HCT116 (cell line): ENCODE measurements around the gene PLAGL2. TPM values are rescaled to one million over a fixed set of nuclear protein-coding genes. Genes with fewer than 3 reads are reported as not detected.

Source experiments
- ATAC-seq: fragments of 200-7000 bp; cut with Tn5 transposase; 2 replicates; pipeline ENCODE4 v1.9.1; 2020; ENCODE audit warnings: mild to moderate bottlenecking, moderate library complexity
- BruUV-seq: library from RNA; stranded (reverse); fragments of 400-500 nt; replicated peaks from 2 replicates; lab custom pipeline; 2021; lab: Mats Ljungman, UMichigan
- CTCF ChIA-PET: fragments of 300-600 bp; sonication (Branson Sonifier 250); formaldehyde crosslinking; loops from one replicate; lab custom pipeline; 2021; ENCODE audit warnings: antibody characterized with exemption; lab: Charles Lee
- POLR2A ChIA-PET: fragments of 300-600, 350-600 bp; sonication (Branson Sonifier 250); formaldehyde crosslinking; loops from one replicate; lab custom pipeline; 2021; ENCODE audit warnings: antibody characterized with exemption; lab: Charles Lee
- RAD21 ChIA-PET, 2 experiments: fragments of 300-600 bp; sonication (Branson Sonifier 250); formaldehyde crosslinking; loops; one replicate each; lab custom pipeline; 2023; ENCODE audit warnings: low total read pairs in 2 of 2; ENCODE audit not compliant: uncharacterized antibody in 2 of 2, unreplicated experiment in 2 of 2, low non-redundant PET in 1 of 2; lab: Charles Lee
- DNase-seq: peaks from one replicate; pipeline ENCODE4 v3.0.0-alpha.2; 2010; ENCODE audit warnings: low read depth, low spot score
- H2AFZ ChIP-seq: fragments of 200-600 bp; shearing (Covaris generic), sonication (generic); 2 replicates; pipeline ENCODE4 v1.6.1; 2017; ENCODE audit warnings: low read depth, mixed run types, mixed read lengths, antibody characterized with exemption, low read length; ENCODE audit not compliant: poor library complexity, severe bottlenecking
- H3K27ac ChIP-seq: 2 replicates; pipeline ENCODE4 v1.5.1; 2012; ENCODE audit warnings: low read depth, low read length
- H3K27me3 ChIP-seq: fragments of 200-600 bp; sonication (generic); 2 replicates; pipeline ENCODE4 v1.6.1; 2016; ENCODE audit warnings: mixed run types, low read length, mixed read lengths; ENCODE audit not compliant: insufficient read depth
- H3K36me3 ChIP-seq, 2 experiments: fragments of 200-500 bp in 1 of 2; fragments of 200-600 bp in 1 of 2; sonication (Bioruptor generic) in 1 of 2; sonication (generic) in 1 of 2; 2 replicates each; pipeline versions ENCODE4 v1.5.1 to v1.6.1; 2014 to 2016; ENCODE audit warnings: low read length in 2 of 2, inconsistent platforms in 1 of 2, mixed read lengths in 1 of 2, mixed run types in 1 of 2; ENCODE audit not compliant: insufficient read depth in 2 of 2, control insufficient read depth in 1 of 2
- H3K4me1 ChIP-seq, 2 experiments: fragments of 200-600 bp in 1 of 2; sonication (generic) in 1 of 2; 2 replicates each; pipeline versions ENCODE4 v1.5.1 to v1.6.1; 2012 to 2017; ENCODE audit warnings: low read length in 2 of 2, inconsistent platforms in 1 of 2, mild to moderate bottlenecking in 1 of 2, mixed read lengths in 1 of 2, mixed run types in 1 of 2, moderate library complexity in 1 of 2; ENCODE audit not compliant: insufficient read depth in 2 of 2, control insufficient read depth in 1 of 2
- H3K4me2 ChIP-seq: fragments of 200-600 bp; sonication (generic); 2 replicates; pipeline ENCODE4 v1.6.1; 2017; ENCODE audit warnings: mixed run types, low read length, mixed read lengths
- H3K4me3 ChIP-seq, 2 experiments: fragments of 200-600 bp in 1 of 2; sonication (generic) in 1 of 2; replicated peaks in 1 of 2; 2 replicates each; pipeline ENCODE4 v1.5.1; 2011 to 2016; ENCODE audit warnings: low read length in 2 of 2, control low read depth in 1 of 2, low read depth in 1 of 2, mild to moderate bottlenecking in 1 of 2, mixed read lengths in 1 of 2, mixed run types in 1 of 2
- H3K79me2 ChIP-seq: fragments of 200-600 bp; sonication (generic); 2 replicates; pipeline ENCODE4 v1.6.1; 2017; ENCODE audit warnings: mild to moderate bottlenecking, mixed run types, low read length, moderate library complexity, mixed read lengths; ENCODE audit not compliant: insufficient read depth
- H3K9ac ChIP-seq: fragments of 200-600 bp; sonication (generic); 2 replicates; pipeline ENCODE4 v1.6.1; 2016; ENCODE audit warnings: low read length, mixed read lengths
- H3K9me2 ChIP-seq: fragments of 200-600 bp; sonication (generic), shearing (Covaris generic); 2 replicates; pipeline ENCODE4 v1.6.1; 2017; ENCODE audit warnings: mixed run types, mild to moderate bottlenecking, moderate library complexity; ENCODE audit not compliant: insufficient read depth
- H3K9me3 ChIP-seq, 2 experiments: fragments of 200-500 bp in 1 of 2; fragments of 200-600 bp in 1 of 2; sonication (Bioruptor generic) in 1 of 2; sonication (generic) in 1 of 2; 2 replicates each; pipeline ENCODE4 v1.6.1; 2014 to 2017; ENCODE audit warnings: low read length in 2 of 2, mixed read lengths in 2 of 2, inconsistent platforms in 1 of 2, low read depth in 1 of 2, mild to moderate bottlenecking in 1 of 2, mixed run types in 1 of 2, moderate library complexity in 1 of 2; ENCODE audit not compliant: control insufficient read depth in 1 of 2, insufficient read depth in 1 of 2
- H4K20me1 ChIP-seq: fragments of 200-600 bp; sonication (generic), shearing (Covaris generic); 2 replicates; pipeline ENCODE4 v1.6.1; 2017; ENCODE audit warnings: mixed run types, mild to moderate bottlenecking, moderate library complexity; ENCODE audit not compliant: insufficient read depth
- CBX3 ChIP-seq: IDR thresholded peaks from 2 replicates; pipeline ENCODE4 v1.6.1; 2012; ENCODE audit warnings: low read depth
- CEBPB ChIP-seq: IDR thresholded peaks from 2 replicates; pipeline ENCODE4 v1.6.1; 2012; ENCODE audit warnings: low read depth
- EZH2phosphoT487 ChIP-seq: fragments of 200-600 bp; IDR thresholded peaks from 2 replicates; pipeline ENCODE4 v1.6.1; 2018; ENCODE audit warnings: antibody characterized with exemption, borderline replicate concordance
- FOSL1 ChIP-seq: IDR thresholded peaks from 2 replicates; pipeline ENCODE4 v1.6.1; 2012; ENCODE audit warnings: low read depth
- POLR2A ChIP-seq: IDR thresholded peaks from 2 replicates; pipeline ENCODE4 v1.7.0; 2011; ENCODE audit warnings: borderline replicate concordance; ENCODE audit not compliant: insufficient read depth, insufficient read length; ENCODE audit errors: extremely low read depth
- SIN3A ChIP-seq: IDR thresholded peaks from 2 replicates; pipeline ENCODE4 v1.6.1; 2012; ENCODE audit warnings: low read depth
- SRF ChIP-seq: IDR thresholded peaks from 2 replicates; pipeline ENCODE4 v1.6.1; 2012; ENCODE audit warnings: low read depth
- YY1 ChIP-seq: IDR thresholded peaks from 2 replicates; pipeline ENCODE4 v1.6.1; 2011; ENCODE audit warnings: low read length, low read depth, moderate library complexity, mild to moderate bottlenecking; ENCODE audit not compliant: insufficient replicate concordance; ENCODE audit errors: extremely low read depth
- ZNF274 ChIP-seq: fragments of 200-500 bp; sonication (Bioruptor generic); IDR thresholded peaks from 2 replicates; pipeline ENCODE4 v1.6.1; 2014; ENCODE audit warnings: mild to moderate bottlenecking, low read depth, low read length, inconsistent platforms
- intact Hi-C: fragments of 100-400 bp; cut with micrococcal nuclease; formaldehyde crosslinking; loops from 2 replicates; pipeline ENCODE4 v1.10.0; 2022
- total RNA-seq: library from RNA; stranded (reverse); gene quantifications from one replicate; pipeline ENCODE4 v1.2.1, GENCODE V29; 2021; ENCODE audit not compliant: unreplicated experiment
- TF ChIP-seq, protein P1 (sequence below): IDR thresholded peaks from 2 replicates; pipeline ENCODE4 v1.6.1; 2011; ENCODE audit warnings: mild to moderate bottlenecking, low read length, moderate library complexity; ENCODE audit not compliant: insufficient replicate concordance; ENCODE audit errors: extremely low read depth
- TF ChIP-seq, protein P2 (sequence below): IDR thresholded peaks from 2 replicates; pipeline ENCODE4 v1.6.1; 2012; ENCODE audit warnings: low read depth
- TF ChIP-seq, protein P3 (sequence below): IDR thresholded peaks from 2 replicates; pipeline ENCODE4 v1.6.1; 2012

PLAGL2 gene
- total RNA-seq, 1 experiment from 2014 or later, result 18.3 TPM

GRCh38 chr20:32160341-32160740, 47.2 kb downstream of the PLAGL2 start:
- TF ChIP-seq FOSL1 (no peak), SIN3A (no peak), EZH2phosphoT487 (no peak), POLR2A (no peak), SRF (no peak), ZNF274 (no peak), CBX3 (no peak), YY1 (no peak), CEBPB (no peak)
- TF ChIP-seq, protein P1, sequence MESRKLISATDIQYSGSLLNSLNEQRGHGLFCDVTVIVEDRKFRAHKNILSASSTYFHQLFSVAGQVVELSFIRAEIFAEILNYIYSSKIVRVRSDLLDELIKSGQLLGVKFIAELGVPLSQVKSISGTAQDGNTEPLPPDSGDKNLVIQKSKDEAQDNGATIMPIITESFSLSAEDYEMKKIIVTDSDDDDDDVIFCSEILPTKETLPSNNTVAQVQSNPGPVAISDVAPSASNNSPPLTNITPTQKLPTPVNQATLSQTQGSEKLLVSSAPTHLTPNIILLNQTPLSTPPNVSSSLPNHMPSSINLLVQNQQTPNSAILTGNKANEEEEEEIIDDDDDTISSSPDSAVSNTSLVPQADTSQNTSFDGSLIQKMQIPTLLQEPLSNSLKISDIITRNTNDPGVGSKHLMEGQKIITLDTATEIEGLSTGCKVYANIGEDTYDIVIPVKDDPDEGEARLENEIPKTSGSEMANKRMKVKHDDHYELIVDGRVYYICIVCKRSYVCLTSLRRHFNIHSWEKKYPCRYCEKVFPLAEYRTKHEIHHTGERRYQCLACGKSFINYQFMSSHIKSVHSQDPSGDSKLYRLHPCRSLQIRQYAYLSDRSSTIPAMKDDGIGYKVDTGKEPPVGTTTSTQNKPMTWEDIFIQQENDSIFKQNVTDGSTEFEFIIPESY, result no peak
- TF ChIP-seq, protein P2, sequence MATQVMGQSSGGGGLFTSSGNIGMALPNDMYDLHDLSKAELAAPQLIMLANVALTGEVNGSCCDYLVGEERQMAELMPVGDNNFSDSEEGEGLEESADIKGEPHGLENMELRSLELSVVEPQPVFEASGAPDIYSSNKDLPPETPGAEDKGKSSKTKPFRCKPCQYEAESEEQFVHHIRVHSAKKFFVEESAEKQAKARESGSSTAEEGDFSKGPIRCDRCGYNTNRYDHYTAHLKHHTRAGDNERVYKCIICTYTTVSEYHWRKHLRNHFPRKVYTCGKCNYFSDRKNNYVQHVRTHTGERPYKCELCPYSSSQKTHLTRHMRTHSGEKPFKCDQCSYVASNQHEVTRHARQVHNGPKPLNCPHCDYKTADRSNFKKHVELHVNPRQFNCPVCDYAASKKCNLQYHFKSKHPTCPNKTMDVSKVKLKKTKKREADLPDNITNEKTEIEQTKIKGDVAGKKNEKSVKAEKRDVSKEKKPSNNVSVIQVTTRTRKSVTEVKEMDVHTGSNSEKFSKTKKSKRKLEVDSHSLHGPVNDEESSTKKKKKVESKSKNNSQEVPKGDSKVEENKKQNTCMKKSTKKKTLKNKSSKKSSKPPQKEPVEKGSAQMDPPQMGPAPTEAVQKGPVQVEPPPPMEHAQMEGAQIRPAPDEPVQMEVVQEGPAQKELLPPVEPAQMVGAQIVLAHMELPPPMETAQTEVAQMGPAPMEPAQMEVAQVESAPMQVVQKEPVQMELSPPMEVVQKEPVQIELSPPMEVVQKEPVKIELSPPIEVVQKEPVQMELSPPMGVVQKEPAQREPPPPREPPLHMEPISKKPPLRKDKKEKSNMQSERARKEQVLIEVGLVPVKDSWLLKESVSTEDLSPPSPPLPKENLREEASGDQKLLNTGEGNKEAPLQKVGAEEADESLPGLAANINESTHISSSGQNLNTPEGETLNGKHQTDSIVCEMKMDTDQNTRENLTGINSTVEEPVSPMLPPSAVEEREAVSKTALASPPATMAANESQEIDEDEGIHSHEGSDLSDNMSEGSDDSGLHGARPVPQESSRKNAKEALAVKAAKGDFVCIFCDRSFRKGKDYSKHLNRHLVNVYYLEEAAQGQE, result no peak
- TF ChIP-seq, protein P3, sequence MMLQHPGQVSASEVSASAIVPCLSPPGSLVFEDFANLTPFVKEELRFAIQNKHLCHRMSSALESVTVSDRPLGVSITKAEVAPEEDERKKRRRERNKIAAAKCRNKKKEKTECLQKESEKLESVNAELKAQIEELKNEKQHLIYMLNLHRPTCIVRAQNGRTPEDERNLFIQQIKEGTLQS, result no peak
- no peak overlapping the region for H2AFZ ChIP-seq
- intact Hi-C loops, result no loop called here
- H3K4me3 ChIP-seq, result no peak overlapping the region
- H3K27me3 ChIP-seq, result no peaks in the 10 kb centered on the region
- H3K36me3 ChIP-seq, result peaks cover 26 to 52% of the 10 kb centered on the region in 2 experiments
- H3K4me2 ChIP-seq, result no peak overlapping the region
- CTCF ChIA-PET, result no interaction called here
- no peaks in the 10 kb centered on the region for H3K79me2 ChIP-seq
- DNase-seq (no peak), ATAC-seq (no peak)
- no peaks in the 10 kb centered on the region for H3K9me3 ChIP-seq
- H3K4me1 ChIP-seq, result no peaks in the 10 kb centered on the region
- POLR2A ChIA-PET, result no interaction called here
- H3K9ac ChIP-seq, result no peak overlapping the region
- no peak overlapping the region for H3K27ac ChIP-seq
- H3K9me2 ChIP-seq, result no peaks in the 10 kb centered on the region
- RAD21 ChIA-PET, result no interaction called here
- no TSS peak for BruUV-seq
- H4K20me1 ChIP-seq, result no peaks in the 10 kb centered on the region
